DOHH2 (cell line): ENCODE measurements around the gene CEP290.

Experiments used
- H3F3A ChIP-seq: fragments of 200-600 bp; sonication (generic), shearing (Covaris generic); 2 replicates; pipeline ENCODE4 v1.6.0; 2016; ENCODE audit warnings: antibody characterized with exemption, mild to moderate bottlenecking; ENCODE audit not compliant: control insufficient read depth, insufficient read depth
- H3K27ac ChIP-seq: fragments of 200-600 bp; sonication (generic); 2 replicates; pipeline ENCODE4 v1.5.1; 2014; ENCODE audit warnings: low read depth, mild to moderate bottlenecking, low read length, moderate library complexity
- H3K27me3 ChIP-seq: fragments of 200-600 bp; sonication (generic); 2 replicates; pipeline ENCODE4 v1.6.1; 2014; ENCODE audit warnings: mild to moderate bottlenecking, low read length, mixed read lengths; ENCODE audit not compliant: control insufficient read depth
- H3K36me3 ChIP-seq: fragments of 200-600 bp; sonication (generic); 2 replicates; pipeline ENCODE4 v1.6.1; 2014; ENCODE audit warnings: mild to moderate bottlenecking, low read length, moderate library complexity, mixed read lengths; ENCODE audit not compliant: control insufficient read depth
- H3K4me1 ChIP-seq: fragments of 200-600 bp; sonication (generic); 2 replicates; pipeline ENCODE4 v1.6.1; 2014; ENCODE audit warnings: mild to moderate bottlenecking, low read length, mixed read lengths; ENCODE audit not compliant: control insufficient read depth
- H3K4me2 ChIP-seq: fragments of 200-600 bp; sonication (generic); 2 replicates; pipeline ENCODE4 v1.6.0; 2014; ENCODE audit warnings: mild to moderate bottlenecking, low read length, moderate library complexity
- H3K4me3 ChIP-seq: fragments of 200-600 bp; sonication (generic); 2 replicates; pipeline ENCODE4 v1.5.1; 2014; ENCODE audit warnings: mild to moderate bottlenecking, low read length, mixed read lengths
- H3K79me2 ChIP-seq: fragments of 200-600 bp; sonication (generic); 2 replicates; pipeline ENCODE4 v1.6.1; 2014; ENCODE audit warnings: mild to moderate bottlenecking, low read length, mixed read lengths; ENCODE audit not compliant: control insufficient read depth
- H3K9me2 ChIP-seq: fragments of 200-600 bp; sonication (generic); replicated peaks from 2 replicates; pipeline ENCODE4 v1.6.1; 2014; ENCODE audit warnings: mild to moderate bottlenecking, low read length, mixed read lengths; ENCODE audit not compliant: control insufficient read depth
- H3K9me3 ChIP-seq: fragments of 200-600 bp; sonication (generic); 2 replicates; pipeline ENCODE4 v1.6.1; 2014; ENCODE audit warnings: antibody characterized with exemption, low read length, mixed read lengths; ENCODE audit not compliant: control insufficient read depth, insufficient read depth
- H4K20me1 ChIP-seq: fragments of 200-600 bp; sonication (generic); 2 replicates; pipeline ENCODE4 v1.6.0; 2014; ENCODE audit warnings: low read depth, mild to moderate bottlenecking, antibody characterized with exemption, low read length, moderate library complexity; ENCODE audit not compliant: control insufficient read depth, insufficient read depth
- EZH2phosphoT487 ChIP-seq: fragments of 200-600 bp; sonication (generic); IDR thresholded peaks from 2 replicates; pipeline ENCODE4 v1.6.1; 2017; ENCODE audit warnings: borderline replicate concordance, mild to moderate bottlenecking, antibody characterized with exemption, low read length, moderate library complexity, mixed read lengths
- TF ChIP-seq, protein P1 (sequence below): fragments of 200-600 bp; sonication (generic); IDR thresholded peaks from one replicate; pipeline ENCODE4 v1.5.1; 2014; ENCODE audit warnings: antibody characterized with exemption, mild to moderate bottlenecking, low read depth, low read length; ENCODE audit not compliant: poor library complexity, severe bottlenecking

The CEP290 gene

DNA sequence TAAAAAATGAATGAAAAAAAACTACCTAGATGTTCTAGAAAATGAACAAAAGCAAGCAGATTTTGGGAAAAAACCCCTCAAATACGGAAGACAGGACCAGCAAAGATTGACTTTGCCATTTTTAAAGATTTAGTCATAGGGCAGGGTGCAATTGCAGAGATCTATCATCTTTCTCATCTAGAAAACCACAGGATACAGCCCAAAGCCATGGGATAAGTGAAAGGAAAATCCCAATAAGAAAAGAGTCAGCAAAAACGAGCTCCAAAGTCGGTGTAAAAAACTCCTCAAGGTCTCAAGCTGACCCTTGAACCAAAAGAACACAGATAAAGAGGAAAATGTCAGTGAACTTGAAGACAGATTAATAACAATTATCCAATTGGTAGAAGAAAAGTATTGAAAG, 28.0 kb downstream of the CEP290 start:
- TF ChIP-seq EZH2phosphoT487, result no peak
- TF ChIP-seq, protein P1, sequence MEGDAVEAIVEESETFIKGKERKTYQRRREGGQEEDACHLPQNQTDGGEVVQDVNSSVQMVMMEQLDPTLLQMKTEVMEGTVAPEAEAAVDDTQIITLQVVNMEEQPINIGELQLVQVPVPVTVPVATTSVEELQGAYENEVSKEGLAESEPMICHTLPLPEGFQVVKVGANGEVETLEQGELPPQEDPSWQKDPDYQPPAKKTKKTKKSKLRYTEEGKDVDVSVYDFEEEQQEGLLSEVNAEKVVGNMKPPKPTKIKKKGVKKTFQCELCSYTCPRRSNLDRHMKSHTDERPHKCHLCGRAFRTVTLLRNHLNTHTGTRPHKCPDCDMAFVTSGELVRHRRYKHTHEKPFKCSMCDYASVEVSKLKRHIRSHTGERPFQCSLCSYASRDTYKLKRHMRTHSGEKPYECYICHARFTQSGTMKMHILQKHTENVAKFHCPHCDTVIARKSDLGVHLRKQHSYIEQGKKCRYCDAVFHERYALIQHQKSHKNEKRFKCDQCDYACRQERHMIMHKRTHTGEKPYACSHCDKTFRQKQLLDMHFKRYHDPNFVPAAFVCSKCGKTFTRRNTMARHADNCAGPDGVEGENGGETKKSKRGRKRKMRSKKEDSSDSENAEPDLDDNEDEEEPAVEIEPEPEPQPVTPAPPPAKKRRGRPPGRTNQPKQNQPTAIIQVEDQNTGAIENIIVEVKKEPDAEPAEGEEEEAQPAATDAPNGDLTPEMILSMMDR, result no peak
- H3K9me2 ChIP-seq, result no peaks in the 10 kb centered on the region
- H3K36me3 ChIP-seq, result peaks cover 44% of the 10 kb centered on the region
- H3K9me3 ChIP-seq, result no peaks in the 10 kb centered on the region
- H3K79me2 ChIP-seq, result no peaks in the 10 kb centered on the region
- no peaks in the 10 kb centered on the region for H3K27me3 ChIP-seq
- H3K4me2 ChIP-seq, result no peak overlapping the region
- no peak overlapping the region for H3K27ac ChIP-seq
- no peaks in the 10 kb centered on the region for H4K20me1 ChIP-seq
- H3F3A ChIP-seq, result no peaks in the 10 kb centered on the region
- no peak overlapping the region for H3K4me3 ChIP-seq
- no peaks in the 10 kb centered on the region for H3K4me1 ChIP-seq

- Histone ChIP-seq H3K4me2 (no peak overlapping the region), H4K20me1 (no peaks in the 10 kb centered on the region), H3K9me2 (no peaks in the 10 kb centered on the region), H3K27ac (no peak overlapping the region), H3K27me3 (no peaks in the 10 kb centered on the region), H3K36me3 (peaks cover 36% of the 10 kb centered on the region), H3K4me1 (no peaks in the 10 kb centered on the region), H3K9me3 (no peaks in the 10 kb centered on the region), H3K4me3 (no peak overlapping the region), H3F3A (no peaks in the 10 kb centered on the region), H3K79me2 (no peaks in the 10 kb centered on the region)
- no peak for TF ChIP-seq EZH2phosphoT487
- TF ChIP-seq, protein P1, result peak; percentile 44
Measured at GRCh38 chr12:88111074-88111652, 30.7 kb downstream of the CEP290 start.

GRCh38 chr12:88108021-88108420, 33.9 kb downstream of the CEP290 start:
- no peak overlapping the region for H3K4me3 ChIP-seq
- no peaks in the 10 kb centered on the region for H4K20me1 ChIP-seq
- H3K4me1 ChIP-seq, result no peaks in the 10 kb centered on the region
- H3K79me2 ChIP-seq, result no peaks in the 10 kb centered on the region
- no peaks in the 10 kb centered on the region for H3K9me3 ChIP-seq
- no peak overlapping the region for H3K4me2 ChIP-seq
- no peak for TF ChIP-seq EZH2phosphoT487
- TF ChIP-seq, protein P1, result no peak
- H3K9me2 ChIP-seq, result no peaks in the 10 kb centered on the region
- H3K36me3 ChIP-seq, result peaks cover 35% of the 10 kb centered on the region
- no peaks in the 10 kb centered on the region for H3K27me3 ChIP-seq
- no peaks in the 10 kb centered on the region for H3F3A ChIP-seq
- H3K27ac ChIP-seq, result no peak overlapping the region
